GM12892 (cell line): Measurements from ENCODE around the gene DSCAML1.

ENCODE experiments used
- POLR2A ChIP-seq: IDR thresholded peaks from 2 replicates; pipeline ENCODE4 v1.6.1; 2011; ENCODE audit warnings: low read depth, low read length, control low read depth
- POLR2AphosphoS5 ChIP-seq: IDR thresholded peaks from 2 replicates; pipeline ENCODE4 v1.6.1; 2011; ENCODE audit warnings: low read depth, low read length, control low read depth
- TAF1 ChIP-seq: IDR thresholded peaks from 2 replicates; pipeline ENCODE4 v1.6.1; 2011; ENCODE audit warnings: low read depth, mild to moderate bottlenecking, control low read depth, low read length, borderline replicate concordance

DNA sequence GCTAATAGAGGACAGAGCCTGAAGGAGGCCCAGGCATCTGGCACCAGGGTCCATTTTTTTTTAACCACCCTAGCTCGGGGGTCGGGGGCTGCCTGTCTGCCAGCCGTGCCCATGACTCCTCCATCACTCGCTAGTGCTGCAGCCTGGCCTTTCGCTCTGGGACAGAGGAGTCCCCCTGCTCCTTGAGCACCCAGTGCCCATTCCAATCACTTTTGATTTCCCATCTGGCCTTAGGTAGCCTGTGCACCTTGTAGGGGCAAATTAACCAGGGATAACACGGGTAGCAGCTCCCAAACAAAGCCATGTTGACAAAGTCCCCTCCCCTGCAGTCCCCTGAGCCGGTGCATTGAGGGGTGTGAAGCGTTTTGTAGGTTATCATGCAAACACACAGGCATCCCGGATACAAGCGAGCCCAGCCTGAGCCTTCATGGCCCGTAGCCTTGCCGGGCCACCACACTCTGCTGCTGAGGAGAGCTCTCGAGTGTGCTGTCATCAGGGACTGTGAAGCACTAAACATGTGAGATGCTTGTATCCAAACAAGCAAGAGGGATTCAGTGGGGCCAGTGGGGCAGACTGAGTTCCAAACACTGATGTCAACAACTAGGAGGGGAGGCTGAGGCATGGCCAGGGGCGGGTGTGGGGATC lies 208.7 kb downstream of the DSCAML1 start:
- no peak for TF ChIP-seq POLR2AphosphoS5
- no peak for TF ChIP-seq POLR2A
- TF ChIP-seq TAF1: no peak
